IMR-90 (cell line): ENCODE results near the gene ALG13.

Experiments
- BHLHE40 ChIP-seq: fragments of 150-350 bp; IDR thresholded peaks from 2 replicates; pipeline ENCODE4 v1.6.1; 2016; ENCODE audit warnings: mild to moderate bottlenecking, low read depth, low read length
- FOS ChIP-seq: fragments of 150-350 bp; IDR thresholded peaks from 2 replicates; pipeline ENCODE4 v1.6.1; 2016; ENCODE audit warnings: low read depth, low read length
- MAZ ChIP-seq: IDR thresholded peaks from 2 replicates; pipeline ENCODE4 v1.6.1; 2012; ENCODE audit warnings: low read depth, mild to moderate bottlenecking, low read length, improper control_type of control experiment, moderate library complexity, borderline replicate concordance
- POLR2A ChIP-seq: IDR thresholded peaks from 2 replicates; pipeline ENCODE4 v1.6.1; 2012; ENCODE audit warnings: mild to moderate bottlenecking, low read depth, low read length
- RAD21 ChIP-seq: IDR thresholded peaks from 2 replicates; pipeline ENCODE4 v1.6.1; 2012; ENCODE audit warnings: low read length, improper control_type of control experiment
- RCOR1 ChIP-seq: IDR thresholded peaks from 2 replicates; pipeline ENCODE4 v1.6.1; 2012; ENCODE audit warnings: mild to moderate bottlenecking, low read length, improper control_type of control experiment; ENCODE audit not compliant: insufficient replicate concordance
- SMC3 ChIP-seq: fragments of 150-350 bp; IDR thresholded peaks from 2 replicates; pipeline ENCODE4 v1.6.1; 2016; ENCODE audit warnings: low read depth, mild to moderate bottlenecking, antibody characterized with exemption, low read length, moderate library complexity
- TF ChIP-seq, protein P1 (sequence below): conservative IDR thresholded peaks from 2 replicates; pipeline ENCODE4 v1.5.1; 2012; ENCODE audit warnings: mild to moderate bottlenecking, low read depth, low read length, improper control_type of control experiment
- TF ChIP-seq, protein P2 (sequence below): fragments of 150-350 bp; IDR thresholded peaks from 2 replicates; pipeline ENCODE4 v1.6.1; 2017; ENCODE audit warnings: mild to moderate bottlenecking, antibody characterized with exemption, low read length, low read depth

- TF ChIP-seq POLR2A: no peak
- no peak for TF ChIP-seq BHLHE40
- TF ChIP-seq, protein P1, sequence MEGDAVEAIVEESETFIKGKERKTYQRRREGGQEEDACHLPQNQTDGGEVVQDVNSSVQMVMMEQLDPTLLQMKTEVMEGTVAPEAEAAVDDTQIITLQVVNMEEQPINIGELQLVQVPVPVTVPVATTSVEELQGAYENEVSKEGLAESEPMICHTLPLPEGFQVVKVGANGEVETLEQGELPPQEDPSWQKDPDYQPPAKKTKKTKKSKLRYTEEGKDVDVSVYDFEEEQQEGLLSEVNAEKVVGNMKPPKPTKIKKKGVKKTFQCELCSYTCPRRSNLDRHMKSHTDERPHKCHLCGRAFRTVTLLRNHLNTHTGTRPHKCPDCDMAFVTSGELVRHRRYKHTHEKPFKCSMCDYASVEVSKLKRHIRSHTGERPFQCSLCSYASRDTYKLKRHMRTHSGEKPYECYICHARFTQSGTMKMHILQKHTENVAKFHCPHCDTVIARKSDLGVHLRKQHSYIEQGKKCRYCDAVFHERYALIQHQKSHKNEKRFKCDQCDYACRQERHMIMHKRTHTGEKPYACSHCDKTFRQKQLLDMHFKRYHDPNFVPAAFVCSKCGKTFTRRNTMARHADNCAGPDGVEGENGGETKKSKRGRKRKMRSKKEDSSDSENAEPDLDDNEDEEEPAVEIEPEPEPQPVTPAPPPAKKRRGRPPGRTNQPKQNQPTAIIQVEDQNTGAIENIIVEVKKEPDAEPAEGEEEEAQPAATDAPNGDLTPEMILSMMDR: no peak
- no peak for TF ChIP-seq FOS
- no peak for TF ChIP-seq MAZ
- no peak for TF ChIP-seq RAD21
- no peak for TF ChIP-seq SMC3
- TF ChIP-seq RCOR1: no peak
- TF ChIP-seq, protein P2, sequence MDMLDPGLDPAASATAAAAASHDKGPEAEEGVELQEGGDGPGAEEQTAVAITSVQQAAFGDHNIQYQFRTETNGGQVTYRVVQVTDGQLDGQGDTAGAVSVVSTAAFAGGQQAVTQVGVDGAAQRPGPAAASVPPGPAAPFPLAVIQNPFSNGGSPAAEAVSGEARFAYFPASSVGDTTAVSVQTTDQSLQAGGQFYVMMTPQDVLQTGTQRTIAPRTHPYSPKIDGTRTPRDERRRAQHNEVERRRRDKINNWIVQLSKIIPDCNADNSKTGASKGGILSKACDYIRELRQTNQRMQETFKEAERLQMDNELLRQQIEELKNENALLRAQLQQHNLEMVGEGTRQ: no peak
These were observed 39.0 kb upstream of the ALG13 start for GRCh38 chrX:111641969-111642368.
